SIG-M5 treated with dmso at 0.1 percent for 504 hours (cell line): ENCODE measurements around the gene PRORP.
"Not testable (repeated sequence)": the region's sequence is repeated elsewhere in the genome, so short reads cannot be mapped to it uniquely, and the experiment has no call there.

Experiments
- DNase-seq: peaks from one replicate; lab custom pipeline; 2025; ENCODE audit not compliant: unreplicated experiment; lab: John Stamatoyannopoulos, UW

PRORP gene

GRCh38 chr14:35121887-35122695, at the start of gene PRORP, which contains the start of gene PPP2R3C:
Gene PRORP, plus strand, starts transcription at chr14:35122552. Its CDS starts 694 bp downstream, at chr14:35123246.
Gene PPP2R3C, minus strand, starts transcription at chr14:35121990. Its CDS starts 31 bp downstream, at chr14:35121959.
- peak; percentile 97 for DNase-seq

GRCh38 chr14:35073486-35073885, 48.9 kb upstream of the PRORP start:
- DNase-seq, result no peak

- DNase-seq, result no peak
Observed at GRCh38 chr14:35078082-35078481, 44.3 kb upstream of the PRORP start.

- no peak for DNase-seq
Observed at GRCh38 chr14:35079742-35080141, 42.6 kb upstream of the PRORP start.

GRCh38 chr14:35083530-35084150, 38.7 kb upstream of the PRORP start:
- DNase-seq, result no peak

- no peak for DNase-seq
Observed at GRCh38 chr14:35085441-35085840, 36.9 kb upstream of the PRORP start.

GRCh38 chr14:35088514-35088913, 33.8 kb upstream of the PRORP start:
- no peak for DNase-seq

GRCh38 chr14:35094645-35095044, 27.7 kb upstream of the PRORP start:
- DNase-seq, result not testable (repeated sequence)

- no peak for DNase-seq
Observed at GRCh38 chr14:35107866-35108265, 14.5 kb upstream of the PRORP start.

- DNase-seq, result no peak
Observed at GRCh38 chr14:35112641-35113040, 9.7 kb upstream of the PRORP start.

GRCh38 chr14:35113308-35113950, 8.9 kb upstream of the PRORP start:
- DNase-seq, result no peak

- DNase-seq, result no peak
Observed at GRCh38 chr14:35114036-35114435, 8.3 kb upstream of the PRORP start.

GRCh38 chr14:35116242-35116641, 6.1 kb upstream of the PRORP start:
- DNase-seq, result no peak

- no peak for DNase-seq
Observed at GRCh38 chr14:35117112-35117511, 5.2 kb upstream of the PRORP start.

- no peak for DNase-seq
Observed at GRCh38 chr14:35121026-35121886, 1.1 kb upstream of the PRORP start.

- peak; percentile 46 for DNase-seq
Observed at GRCh38 chr14:35122696-35123387, 490 bp downstream of the PRORP start.

- no peak for DNase-seq
Observed at GRCh38 chr14:35123388-35123703, 994 bp downstream of the PRORP start.

- no peak for DNase-seq
Observed at GRCh38 chr14:35124127-35124526, 1.8 kb downstream of the PRORP start.

- no peak for DNase-seq
Observed at GRCh38 chr14:35133542-35134328, 11.4 kb downstream of the PRORP start.
